Measurements from ENCODE around the gene EMC6.

- TF ChIP-seq, protein P1, sequence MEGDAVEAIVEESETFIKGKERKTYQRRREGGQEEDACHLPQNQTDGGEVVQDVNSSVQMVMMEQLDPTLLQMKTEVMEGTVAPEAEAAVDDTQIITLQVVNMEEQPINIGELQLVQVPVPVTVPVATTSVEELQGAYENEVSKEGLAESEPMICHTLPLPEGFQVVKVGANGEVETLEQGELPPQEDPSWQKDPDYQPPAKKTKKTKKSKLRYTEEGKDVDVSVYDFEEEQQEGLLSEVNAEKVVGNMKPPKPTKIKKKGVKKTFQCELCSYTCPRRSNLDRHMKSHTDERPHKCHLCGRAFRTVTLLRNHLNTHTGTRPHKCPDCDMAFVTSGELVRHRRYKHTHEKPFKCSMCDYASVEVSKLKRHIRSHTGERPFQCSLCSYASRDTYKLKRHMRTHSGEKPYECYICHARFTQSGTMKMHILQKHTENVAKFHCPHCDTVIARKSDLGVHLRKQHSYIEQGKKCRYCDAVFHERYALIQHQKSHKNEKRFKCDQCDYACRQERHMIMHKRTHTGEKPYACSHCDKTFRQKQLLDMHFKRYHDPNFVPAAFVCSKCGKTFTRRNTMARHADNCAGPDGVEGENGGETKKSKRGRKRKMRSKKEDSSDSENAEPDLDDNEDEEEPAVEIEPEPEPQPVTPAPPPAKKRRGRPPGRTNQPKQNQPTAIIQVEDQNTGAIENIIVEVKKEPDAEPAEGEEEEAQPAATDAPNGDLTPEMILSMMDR (IDR thresholded peaks at IDR 0.05) = no peak
- no peak for TF ChIP-seq POLR2A (IDR thresholded peaks at IDR 0.05)
Observed at GRCh38 chr17:3718201-3718600, 49.6 kb downstream of the EMC6 start.
